Measurements from ENCODE around the gene VWA3B.
A peak's percentile ranks its signal among the peaks of the same experiment; 100 is the strongest.
"Not testable (repeated sequence)": the region's sequence is repeated elsewhere in the genome, so short reads cannot be mapped to it uniquely, and the experiment has no call there.

VWA3B gene

DNA sequence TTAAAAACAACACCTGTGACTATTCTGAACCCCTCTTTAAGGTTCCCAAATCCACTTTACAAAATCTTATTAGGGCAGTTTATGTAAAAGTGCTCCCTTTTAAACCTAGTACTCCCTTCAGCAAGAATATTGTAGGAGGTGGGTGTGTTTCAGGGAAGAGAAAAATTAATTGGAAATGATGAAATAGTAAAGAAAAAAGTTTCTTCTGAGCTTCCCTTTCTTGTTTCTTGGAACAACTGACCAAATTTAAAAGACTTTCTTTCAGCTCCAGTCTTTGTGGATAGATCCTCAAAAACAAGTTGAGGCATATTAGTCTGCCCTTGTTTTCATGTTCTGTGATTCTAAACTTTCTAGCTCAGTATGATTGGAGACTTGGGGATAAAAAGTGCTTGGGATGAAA is 3.0 kb downstream of the VWA3B start:
- DNase-seq: no peak

DNA sequence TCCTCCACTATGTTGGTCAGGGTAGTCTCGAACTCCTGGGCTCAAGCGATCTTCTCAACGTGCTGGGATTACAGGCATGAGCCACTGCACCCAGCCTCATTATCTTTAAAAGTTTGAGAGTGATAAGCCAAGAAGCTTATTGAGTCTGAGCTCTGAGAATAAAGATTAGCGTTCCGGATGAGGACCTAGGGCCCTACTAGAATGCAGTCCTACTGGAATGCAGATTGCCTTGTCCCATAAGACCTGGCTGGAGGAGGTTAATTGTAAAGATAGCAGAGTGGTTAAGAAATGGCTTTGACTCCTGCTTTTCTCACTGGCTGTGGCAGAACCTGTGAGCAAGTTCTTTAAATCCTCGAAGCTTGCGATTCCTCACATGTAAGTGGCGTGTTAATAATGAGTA is 4.0 kb downstream of the VWA3B start:
- no peak for DNase-seq

DNA sequence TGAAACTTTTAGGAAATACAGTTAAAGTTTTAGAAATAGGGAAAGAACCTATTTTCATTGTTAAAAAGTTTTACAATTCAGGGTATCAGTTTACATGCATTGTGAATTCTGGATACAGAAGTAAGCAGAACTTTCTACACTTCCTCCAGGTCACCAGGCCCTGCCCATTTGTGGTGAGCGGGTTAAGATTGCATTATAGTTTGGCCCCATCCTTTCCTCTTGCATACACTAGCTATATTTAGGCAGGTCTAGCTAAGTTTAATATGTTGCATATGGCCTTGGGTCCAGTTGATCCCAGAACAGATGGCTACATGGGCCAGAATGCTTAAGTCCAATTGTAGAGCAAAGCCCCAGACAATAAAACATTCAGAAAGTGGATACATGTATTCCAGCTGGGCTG is 4.8 kb downstream of the VWA3B start:
- DNase-seq: no peak

DNA sequence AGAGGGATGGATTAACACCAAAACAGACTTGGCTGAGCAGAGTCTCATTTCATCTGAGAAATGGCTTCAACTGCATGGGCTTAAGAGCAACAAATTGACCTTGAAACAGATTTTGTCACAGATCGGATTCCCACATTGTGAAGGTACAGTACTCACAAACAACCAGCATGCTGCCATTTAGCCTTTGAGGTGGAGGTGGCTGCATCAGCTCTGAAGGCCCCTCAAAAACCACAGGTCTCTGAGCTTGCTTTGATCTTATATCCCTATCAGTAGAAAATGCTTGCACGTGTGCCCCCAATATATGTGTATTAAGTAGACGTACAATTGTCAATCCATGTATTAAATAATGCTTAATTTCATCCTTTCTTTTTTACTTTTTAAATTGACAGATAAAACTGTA is 6.2 kb downstream of the VWA3B start:
- DNase-seq: no peak

DNA sequence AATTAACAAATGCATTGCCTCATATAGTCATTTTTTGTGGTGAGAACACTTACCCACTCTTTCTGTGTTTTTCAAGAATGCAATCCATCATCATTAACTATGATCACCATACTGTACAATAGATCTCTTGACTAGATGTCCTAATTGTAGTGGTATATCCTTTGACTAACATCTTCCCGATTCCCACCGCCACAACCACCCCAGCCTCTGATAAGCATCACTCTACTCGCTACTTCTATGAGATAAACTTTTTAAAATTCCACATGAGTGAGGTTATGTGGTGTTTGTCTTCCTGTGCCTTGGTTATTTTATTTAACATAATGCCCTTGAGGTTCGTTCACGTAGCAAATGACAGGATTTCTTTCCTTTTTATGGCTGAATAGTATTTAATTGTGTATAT is 6.6 kb downstream of the VWA3B start:
- no peak for DNase-seq

DNA sequence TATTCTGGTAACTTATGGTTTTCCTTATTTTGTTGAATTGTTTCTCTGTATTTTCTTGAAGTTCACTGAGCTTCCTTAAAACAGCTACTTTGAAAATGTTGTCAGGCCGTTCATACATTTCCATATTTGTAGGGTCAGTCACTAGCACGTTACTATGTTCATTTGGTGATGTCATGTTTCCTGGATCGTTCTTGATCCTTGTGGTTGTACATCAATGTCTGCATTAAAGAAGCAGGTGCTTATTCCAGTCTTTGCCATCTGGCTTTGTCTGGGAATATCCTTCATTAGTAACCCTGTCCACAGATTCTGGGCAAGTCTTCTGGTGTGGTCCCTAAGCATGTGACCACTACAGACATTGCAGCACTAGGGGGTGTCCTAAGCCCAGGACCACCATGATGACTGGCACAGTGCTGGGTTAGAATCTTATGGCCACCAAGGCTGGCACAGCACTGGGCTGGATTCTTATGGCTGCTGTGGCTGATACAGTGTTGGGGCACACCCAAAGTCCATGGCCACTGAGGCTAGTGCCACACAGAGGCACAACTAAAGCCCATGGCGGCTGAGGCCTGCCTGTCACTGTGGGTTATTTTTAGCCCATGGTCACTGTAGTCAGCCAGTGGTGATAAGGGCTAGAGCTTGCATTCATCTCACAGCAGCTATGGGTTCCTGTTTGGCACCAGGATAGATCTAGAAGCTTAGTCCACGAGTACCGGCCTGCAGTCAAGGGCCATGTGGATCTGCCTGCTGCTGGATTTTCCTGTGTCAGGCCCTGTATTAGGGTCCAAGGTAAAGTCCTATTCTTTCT is 13.2 kb downstream of the VWA3B start:
- DNase-seq: no peak

DNA sequence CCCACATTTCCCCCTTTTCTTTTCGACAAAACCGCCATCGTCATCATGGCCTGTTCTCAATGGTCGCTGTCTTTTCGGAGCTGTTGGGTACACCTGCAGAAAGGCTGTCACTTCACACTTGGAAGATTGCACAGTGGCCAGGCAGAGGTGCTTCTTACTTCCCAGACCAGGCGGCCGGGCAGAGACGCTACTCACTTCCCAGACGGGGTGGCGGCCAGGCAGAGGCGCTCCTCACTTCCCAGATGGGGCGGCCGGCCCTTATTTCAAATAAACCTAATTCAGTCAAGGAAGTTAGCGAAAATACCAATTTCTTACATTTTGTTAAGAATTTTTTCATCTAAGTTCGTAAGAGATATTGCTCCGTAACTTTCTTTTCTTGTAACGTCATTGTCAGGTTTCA is 15.3 kb downstream of the VWA3B start:
- DNase-seq: not testable (repeated sequence)

DNA sequence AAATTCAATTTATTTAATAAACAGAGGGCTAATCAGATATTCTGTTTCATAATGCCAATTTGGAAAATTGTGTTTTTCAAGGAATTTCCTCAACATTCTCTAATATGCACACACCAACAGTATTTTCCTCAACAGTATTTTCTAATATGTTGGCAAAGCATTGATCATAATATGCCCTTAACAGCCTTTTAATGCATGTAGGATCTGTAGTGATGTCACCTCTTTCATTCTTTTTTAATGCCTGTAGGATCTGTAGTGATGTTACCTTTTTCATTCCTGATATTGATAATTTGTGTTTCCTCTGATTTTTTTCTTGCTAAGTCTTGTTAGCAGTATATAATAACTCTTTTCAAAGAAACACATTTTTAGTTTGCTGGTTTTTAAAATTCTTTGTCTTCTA is 15.9 kb downstream of the VWA3B start:
- DNase-seq: no peak

DNA sequence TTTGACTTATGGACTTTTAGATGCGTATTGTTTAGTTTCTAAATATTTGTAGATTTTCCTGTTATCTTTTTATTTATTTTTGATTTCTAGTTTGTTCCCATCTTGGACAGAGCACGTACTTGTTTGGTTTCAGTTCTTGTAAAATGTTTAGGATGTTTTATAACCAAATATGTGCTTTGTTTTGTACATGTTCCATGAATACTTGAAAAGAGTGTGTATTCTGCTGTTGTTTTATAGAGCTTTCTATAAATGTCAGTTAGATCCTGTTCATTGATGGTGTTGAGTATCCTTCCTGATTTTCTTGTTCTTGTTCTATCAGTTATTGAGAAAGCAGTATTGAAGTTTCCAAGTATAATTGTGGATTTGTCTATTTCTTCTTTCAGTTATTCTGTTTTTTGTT is 21.1 kb downstream of the VWA3B start:
- no peak for DNase-seq

DNA sequence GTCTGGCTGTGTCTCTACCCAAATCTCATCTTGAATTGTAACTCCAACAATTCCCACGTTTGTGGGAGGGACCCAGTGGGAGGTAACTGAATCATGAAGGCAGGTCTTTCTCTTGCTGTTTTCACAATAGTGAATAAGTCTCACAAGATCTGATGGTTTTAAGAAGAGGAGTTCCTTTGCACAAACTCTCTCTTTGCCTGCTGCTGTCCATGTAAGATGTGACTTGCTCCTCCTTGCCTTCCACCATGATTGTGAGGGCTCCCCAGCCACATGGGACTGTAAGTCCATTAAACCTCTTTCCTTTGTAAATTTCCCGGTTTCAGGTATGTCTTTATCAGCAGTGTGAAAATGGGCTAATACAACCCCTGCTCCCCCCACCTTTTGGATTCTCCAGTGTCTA is 23.8 kb downstream of the VWA3B start:
- DNase-seq: no peak

DNA sequence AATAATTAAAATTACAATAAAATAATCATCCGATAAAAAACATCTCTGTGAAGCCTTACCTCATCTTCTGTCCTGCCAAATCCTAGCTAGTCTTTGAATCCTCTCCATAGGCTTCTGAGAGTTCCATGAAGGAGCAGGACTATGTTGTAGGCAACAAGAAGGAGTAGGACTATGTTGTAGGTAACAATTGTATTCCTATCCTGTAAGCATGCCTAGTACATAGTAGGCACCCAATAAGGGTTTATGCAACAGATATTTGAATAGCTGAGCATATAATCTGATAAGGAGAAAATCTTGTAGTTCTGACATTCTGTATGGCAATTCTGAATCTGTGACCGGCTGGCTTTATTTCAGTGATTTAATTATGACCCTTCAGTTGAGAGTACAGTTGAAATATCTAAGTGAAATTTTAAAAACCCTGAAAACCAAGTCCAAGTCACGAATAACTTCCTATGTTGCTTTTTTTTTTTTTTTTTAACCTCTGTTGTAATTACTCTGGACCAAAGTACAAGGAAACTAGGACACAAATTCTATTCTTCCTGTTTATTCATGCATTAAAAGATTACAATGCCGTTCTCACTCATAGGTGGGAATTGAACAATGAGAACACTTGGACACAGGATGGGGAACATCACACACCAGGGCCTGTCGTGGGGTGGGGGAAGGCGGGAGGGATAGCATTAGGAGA is 27.8 kb downstream of the VWA3B start:
- DNase-seq: no peak

DNA sequence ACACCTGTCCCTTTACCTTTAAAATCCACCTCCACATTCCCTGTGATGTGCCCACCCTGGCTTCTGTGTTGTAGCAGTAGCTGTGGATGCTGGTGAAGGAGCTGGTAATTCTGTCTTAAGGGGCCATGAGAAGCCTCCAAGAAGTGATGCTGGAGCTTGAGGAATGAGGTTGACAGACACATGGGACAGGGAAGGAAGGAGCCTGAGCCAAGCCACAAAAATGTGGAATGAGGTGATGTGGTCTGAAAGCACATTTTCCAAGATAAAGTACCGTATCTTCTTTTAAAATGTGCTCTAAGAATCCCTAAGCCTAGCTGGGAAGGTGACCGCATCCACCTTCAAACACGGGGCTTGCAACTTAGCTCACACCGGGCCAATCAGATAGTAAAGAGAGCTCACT is 31.2 kb downstream of the VWA3B start:
- DNase-seq: no peak

DNA sequence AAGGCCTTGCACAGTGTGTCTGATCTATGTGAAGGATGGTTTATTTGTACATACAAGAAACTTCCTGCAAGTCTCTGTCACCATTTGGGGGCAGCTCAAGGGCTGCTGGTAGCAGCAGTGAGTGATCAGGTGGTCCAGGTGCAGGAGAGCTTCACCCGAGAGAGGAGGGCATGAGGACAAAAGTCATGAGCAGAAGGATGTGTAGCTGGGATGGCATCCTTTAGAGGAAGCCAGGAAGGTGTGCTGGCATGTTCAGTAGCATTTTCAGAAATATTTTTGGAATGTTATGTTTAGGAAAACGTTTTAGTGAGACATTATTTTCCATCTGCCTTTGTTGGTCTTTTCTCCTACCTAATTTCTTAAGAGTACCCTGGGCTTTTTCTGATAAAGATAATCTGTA is 31.9 kb downstream of the VWA3B start:
- DNase-seq: no peak

DNA sequence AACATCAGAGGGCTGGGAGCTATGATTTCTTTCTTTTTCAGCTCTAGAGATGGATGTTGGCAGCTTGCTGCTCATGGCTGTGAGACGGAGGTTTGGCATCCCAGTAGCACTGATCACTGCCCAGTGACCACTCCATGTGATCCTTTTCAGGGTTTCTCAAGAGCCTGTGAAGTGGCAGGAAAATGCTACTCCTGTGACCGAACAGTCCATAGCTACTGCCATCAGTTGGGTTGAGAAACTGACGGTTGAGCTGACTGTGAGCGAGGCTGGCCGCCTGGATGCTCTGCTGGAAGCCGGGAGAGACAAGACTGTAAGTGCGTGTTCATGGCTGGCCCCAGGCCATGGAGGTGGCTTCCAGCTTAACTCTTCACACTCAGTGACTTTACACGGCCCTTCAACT is 34.2 kb downstream of the VWA3B start:
- DNase-seq: no peak

DNA sequence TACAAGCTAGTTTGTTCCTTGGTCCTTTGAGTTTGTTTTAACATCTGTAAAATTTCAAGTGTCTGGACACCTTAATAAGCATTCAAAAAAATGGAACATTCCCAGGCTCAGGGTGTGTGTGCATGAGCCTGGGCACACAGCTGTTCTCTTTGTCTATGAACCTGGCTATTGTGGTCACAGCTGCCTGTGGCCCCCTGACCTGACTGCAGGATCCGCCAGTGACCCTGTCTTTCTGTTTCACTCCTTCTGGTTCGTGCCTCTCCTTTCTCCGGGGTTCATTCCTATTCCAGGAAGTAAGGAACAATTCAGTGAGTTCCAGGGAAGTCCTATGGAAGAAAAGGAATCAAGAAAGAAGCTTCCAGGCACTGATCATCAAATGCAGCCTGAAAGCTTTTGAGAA is 35.6 kb downstream of the VWA3B start:
- DNase-seq: no peak

DNA sequence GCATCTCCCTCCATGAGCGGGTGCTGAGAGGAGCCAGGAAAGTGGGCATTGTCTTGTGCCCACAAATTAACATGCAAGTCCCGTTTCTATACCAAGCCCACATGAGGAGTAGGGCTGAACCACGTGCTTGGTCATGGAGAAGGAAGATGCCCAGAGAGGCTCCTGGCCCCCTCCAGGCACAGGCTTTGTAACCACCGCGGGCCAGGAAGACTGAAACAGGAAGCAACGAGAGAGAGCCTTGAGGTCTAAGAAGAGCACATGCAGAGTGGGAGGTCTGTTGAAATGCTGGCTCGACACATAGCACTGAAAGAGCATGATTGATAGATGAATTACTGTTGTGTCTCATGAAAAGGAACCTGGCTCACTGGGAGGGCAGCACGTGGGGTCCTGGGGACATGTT is 36.3 kb downstream of the VWA3B start:
- DNase-seq: no peak

DNA sequence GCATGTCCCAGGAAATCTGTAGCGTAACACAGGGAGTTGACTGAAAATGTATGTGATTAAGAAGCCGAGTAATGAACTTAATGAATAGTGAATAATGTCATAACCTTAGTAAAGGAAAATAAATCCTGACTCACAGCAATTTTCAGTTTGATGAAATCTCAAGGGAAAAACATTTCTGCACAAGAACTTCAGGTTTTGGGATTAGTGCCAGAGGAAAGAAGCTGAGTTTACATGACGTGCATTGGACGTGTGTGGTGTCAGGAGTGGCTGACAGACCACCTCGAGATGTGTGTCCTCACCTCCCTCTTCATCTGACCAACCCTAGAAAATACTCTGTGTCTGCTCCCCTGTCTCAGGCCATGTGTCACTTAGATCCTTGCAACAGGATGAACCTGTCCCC is 39.1 kb downstream of the VWA3B start:
- DNase-seq: no peak

DNA sequence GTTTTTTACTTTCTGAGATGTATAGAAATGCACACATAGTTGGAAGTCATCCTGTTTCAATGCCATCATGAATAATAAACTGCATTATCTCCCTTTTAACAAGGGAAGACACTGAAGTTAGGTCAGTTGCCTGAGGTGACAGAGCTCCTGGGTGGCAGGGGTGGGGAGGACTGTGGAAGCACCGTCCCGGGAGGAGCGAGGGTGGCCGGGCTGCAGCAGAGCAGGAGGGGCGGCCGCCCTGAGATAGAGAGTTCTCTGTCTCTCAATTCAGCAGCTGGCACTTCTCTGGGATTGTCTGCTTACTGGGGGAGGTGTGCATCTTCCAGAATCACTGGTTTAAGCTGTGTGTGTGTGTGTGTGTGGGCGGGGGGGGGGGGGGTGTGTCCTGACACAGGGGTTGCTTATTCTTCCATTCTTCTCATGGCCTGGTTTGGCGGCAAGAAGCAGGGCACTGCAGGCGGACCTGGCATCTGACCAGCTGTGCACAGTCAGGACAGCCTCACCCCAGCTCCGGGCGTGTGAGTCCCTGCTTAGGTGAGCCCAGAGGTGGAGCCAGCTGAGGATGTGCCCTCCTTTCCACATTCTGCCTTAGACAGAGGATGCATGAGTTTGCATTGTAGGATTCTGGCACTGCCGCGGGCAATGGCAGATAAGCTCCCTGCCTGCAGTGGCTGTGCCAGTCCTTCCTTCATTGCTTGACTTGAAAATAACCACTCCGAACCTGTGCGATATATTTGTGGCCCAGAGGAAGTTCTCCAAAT is 40.4 kb downstream of the VWA3B start:
- DNase-seq: no peak

DNA sequence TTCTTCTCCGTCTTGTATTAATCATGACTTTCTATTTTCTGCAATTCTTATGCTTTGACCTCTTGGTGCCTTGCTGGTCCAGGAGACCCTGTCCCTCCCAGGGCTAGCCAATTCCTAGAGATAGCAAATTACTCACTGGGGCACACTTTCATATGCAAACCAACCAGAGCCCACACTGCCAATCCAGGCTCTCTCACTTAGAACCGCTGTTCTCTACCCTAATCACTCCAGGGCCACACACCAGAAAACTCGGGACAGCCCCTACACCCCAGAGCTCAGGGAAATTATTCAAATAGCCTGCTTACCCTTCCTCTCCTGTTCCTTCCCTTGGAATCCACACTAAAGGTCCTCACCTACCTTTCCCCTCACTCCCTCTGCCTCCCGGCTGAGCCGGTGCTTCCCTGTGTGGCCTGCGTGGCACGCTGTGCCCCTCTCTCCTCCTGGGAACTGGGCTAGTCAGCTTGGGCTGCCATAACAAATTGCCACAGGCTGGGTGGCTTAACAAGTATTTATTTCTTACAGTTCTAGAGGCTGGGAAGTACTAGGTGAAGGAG is 41.7 kb downstream of the VWA3B start:
- DNase-seq: no peak

DNA sequence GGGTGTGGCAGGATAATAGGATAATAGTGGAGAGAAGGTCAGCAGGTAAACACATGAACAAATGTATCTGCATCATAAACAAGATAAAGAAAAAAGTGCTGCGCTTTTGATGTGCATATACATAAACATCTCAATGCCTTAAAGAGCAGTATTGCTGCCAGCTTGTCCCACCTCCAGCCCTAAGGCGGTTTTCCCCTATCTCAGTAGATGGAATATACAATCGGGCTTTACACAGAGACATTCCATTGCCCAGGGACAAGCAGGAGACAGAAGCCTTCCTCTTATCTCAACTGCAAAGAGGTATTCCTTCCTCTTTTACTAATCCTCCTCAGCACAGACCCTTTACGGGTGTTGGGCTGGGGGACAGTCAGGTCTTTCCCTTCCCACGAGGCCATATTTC is 43.1 kb downstream of the VWA3B start:
- DNase-seq: not testable (repeated sequence)

DNA sequence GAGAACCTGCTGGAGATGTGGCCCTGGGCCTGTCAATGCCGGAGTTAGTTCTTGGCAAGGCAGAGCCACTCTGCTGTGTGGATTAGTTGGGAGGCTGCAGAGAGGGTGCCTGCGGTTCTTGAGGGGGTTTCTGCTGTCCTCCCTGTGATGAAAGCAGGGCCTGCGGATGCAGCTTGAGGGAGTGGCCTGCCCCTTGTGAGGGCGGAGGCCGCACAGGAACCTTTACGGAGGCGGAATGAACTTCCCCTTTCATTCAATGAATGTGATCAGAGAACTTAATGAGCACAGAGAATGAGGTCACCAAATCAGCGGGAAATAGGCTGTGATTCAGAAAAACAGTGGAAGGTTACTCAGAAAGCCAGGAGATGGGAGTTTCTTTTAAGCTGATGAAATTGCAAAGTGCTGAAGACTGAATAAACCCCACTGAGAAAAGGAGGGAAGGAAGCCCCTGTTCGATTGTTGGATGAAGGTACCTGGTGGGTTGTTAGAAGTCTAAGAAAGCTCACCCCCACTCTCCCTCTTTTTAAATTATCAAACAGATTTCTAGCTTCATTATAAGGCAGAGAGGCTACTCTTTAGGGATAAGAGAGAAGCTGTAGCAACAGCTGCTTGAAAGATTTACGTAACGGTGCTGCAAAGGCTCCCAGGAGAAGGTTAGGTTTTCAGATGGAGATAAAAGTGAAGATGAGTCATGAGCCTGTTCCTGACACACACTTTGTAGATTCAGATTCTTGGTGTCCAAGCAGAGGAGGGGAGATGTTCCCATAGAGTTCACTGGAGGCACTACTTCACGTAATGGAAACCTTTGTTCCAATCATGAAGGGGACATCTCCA is 47.4 kb downstream of the VWA3B start:
- DNase-seq: peak; percentile 75

DNA sequence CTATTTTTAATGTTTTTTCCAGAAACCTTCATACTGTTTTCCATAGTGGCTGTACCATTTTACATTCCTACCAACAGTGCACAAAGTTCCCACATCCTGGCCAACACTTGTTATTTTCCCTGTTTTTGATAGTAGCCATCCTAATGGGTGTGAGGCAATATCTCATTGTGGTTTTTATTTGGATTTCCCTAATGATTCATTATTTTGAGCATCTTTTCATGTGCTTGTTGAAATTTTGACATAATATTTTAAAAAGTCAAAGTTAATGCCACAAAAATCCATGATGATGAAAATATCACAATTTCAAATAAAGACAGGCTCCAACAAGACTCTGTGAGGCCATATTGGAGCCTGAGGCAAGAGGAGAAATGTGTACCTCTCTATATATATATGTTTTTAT is 50.2 kb downstream of the VWA3B start:
- no peak for DNase-seq

DNA sequence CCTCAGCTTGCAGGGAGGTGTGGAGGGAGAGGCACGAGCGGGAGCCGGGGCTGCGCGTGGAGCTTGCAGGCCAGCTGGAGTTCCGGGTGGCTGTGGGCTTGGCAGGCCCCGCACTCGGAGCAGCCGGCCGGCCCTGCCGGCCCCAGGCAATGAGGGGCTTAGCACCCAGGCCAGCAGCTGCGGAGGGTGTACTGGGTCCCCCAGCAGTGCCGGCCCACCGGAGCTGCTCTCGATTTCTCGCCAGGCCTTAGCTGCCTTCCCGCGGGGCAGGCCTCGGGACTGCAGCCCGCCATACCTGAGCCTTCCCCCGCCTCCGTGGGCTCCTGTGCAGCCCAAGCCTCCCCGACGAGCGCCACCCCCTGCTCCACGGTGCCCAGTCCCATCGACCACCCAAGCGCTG is 52.0 kb downstream of the VWA3B start:
- DNase-seq: not testable (repeated sequence)
